WERI-Rb-1 (cell line): Measurements from ENCODE around the gene HDAC10.
"Not testable (repeated sequence)": the region's sequence is repeated elsewhere in the genome, so short reads cannot be mapped to it uniquely, and the experiment has no call there.

Experiments
- DNase-seq: peaks from one replicate; pipeline ENCODE4 v3.0.0-alpha.2; 2020
- H3K27ac ChIP-seq: fragments of 250-450 bp; sonication (Bioruptor Pico); 2 replicates; pipeline ENCODE4 v1.5.1; 2020; ENCODE audit warnings: mild to moderate bottlenecking, moderate library complexity
- H3K27me3 ChIP-seq: fragments of 250-450 bp; sonication (Bioruptor Pico); 2 replicates; pipeline ENCODE4 v1.5.1; 2021; ENCODE audit warnings: mild to moderate bottlenecking, low read depth, moderate library complexity; ENCODE audit not compliant: insufficient read depth, severe bottlenecking
- H3K36me3 ChIP-seq: fragments of 250-450 bp; sonication (Bioruptor Pico); 2 replicates; pipeline ENCODE4 v1.5.1; 2020; ENCODE audit warnings: mild to moderate bottlenecking, moderate library complexity
- H3K4me3 ChIP-seq: 2 replicates; pipeline ENCODE4 v1.5.1; 2011; ENCODE audit warnings: low read depth, mild to moderate bottlenecking, control low read depth, low read length
- H3K9me3 ChIP-seq: fragments of 250-450 bp; sonication (Bioruptor Pico); 2 replicates; pipeline ENCODE4 v1.5.1; 2021; ENCODE audit warnings: mild to moderate bottlenecking, moderate library complexity; ENCODE audit not compliant: severe bottlenecking
- CTCF ChIP-seq: IDR thresholded peaks from 2 replicates; pipeline ENCODE4 v1.5.1; 2011; ENCODE audit warnings: low read depth, mild to moderate bottlenecking, control low read depth, inconsistent platforms, low read length

HDAC10 gene

GRCh38 chr22:50277761-50278160 lies 26.7 kb upstream of the HDAC10 start:
- TF ChIP-seq CTCF, result no peak
- Histone ChIP-seq H3K9me3 (no peaks in the 10 kb centered on the region), H3K27me3 (no peaks in the 10 kb centered on the region), H3K36me3 (peaks cover 76% of the 10 kb centered on the region), H3K27ac (no peak overlapping the region), H3K4me3 (no peak overlapping the region)
- DNase-seq, result no peak

GRCh38 chr22:50276143-50276542 lies 25.1 kb upstream of the HDAC10 start:
- H3K9me3 ChIP-seq, result no peaks in the 10 kb centered on the region
- H3K36me3 ChIP-seq, result peaks cover 63% of the 10 kb centered on the region
- no peaks in the 10 kb centered on the region for H3K27me3 ChIP-seq
- no peak overlapping the region for H3K27ac ChIP-seq
- peak; percentile 63 for DNase-seq
- TF ChIP-seq CTCF, result peak; percentile 87
- H3K4me3 ChIP-seq, result no peak overlapping the region

- Histone ChIP-seq H3K36me3 (peaks cover 58% of the 10 kb centered on the region), H3K27me3 (no peaks in the 10 kb centered on the region), H3K27ac (no peak overlapping the region; the same call in 1 of the 2 replicates), H3K4me3 (no peak overlapping the region), H3K9me3 (no peaks in the 10 kb centered on the region)
- TF ChIP-seq CTCF, result no peak
- DNase-seq, result no peak
These were observed 24.4 kb upstream of the HDAC10 start for GRCh38 chr22:50275181-50276055.

GRCh38 chr22:50274771-50275170 lies 23.7 kb upstream of the HDAC10 start:
- Histone ChIP-seq H3K9me3 (no peaks in the 10 kb centered on the region), H3K4me3 (no peak overlapping the region), H3K27ac (no peak overlapping the region; the same call in 1 of the 2 replicates), H3K36me3 (peaks cover 52% of the 10 kb centered on the region), H3K27me3 (no peaks in the 10 kb centered on the region)
- no peak for TF ChIP-seq CTCF
- DNase-seq, result no peak

GRCh38 chr22:50274311-50274710 lies 23.2 kb upstream of the HDAC10 start:
- Histone ChIP-seq H3K27ac (no peak overlapping the region), H3K9me3 (no peaks in the 10 kb centered on the region), H3K4me3 (no peak overlapping the region), H3K27me3 (no peaks in the 10 kb centered on the region), H3K36me3 (peaks cover 47% of the 10 kb centered on the region)
- DNase-seq, result peak; percentile 63
- TF ChIP-seq CTCF, result peak; percentile 59

GRCh38 chr22:50273781-50274180 lies 22.7 kb upstream of the HDAC10 start:
- H3K27me3 ChIP-seq, DNase-seq, H3K9me3 ChIP-seq, H3K27ac ChIP-seq, H3K4me3 ChIP-seq: not testable (repeated sequence)
- peaks cover 42% of the 10 kb centered on the region for H3K36me3 ChIP-seq

- not testable (repeated sequence) for H3K27me3 ChIP-seq, H3K4me3 ChIP-seq, H3K9me3 ChIP-seq, H3K27ac ChIP-seq
- peaks cover 38% of the 10 kb centered on the region for H3K36me3 ChIP-seq
- DNase-seq, result peak; percentile 25
These were observed 22.3 kb upstream of the HDAC10 start for GRCh38 chr22:50273352-50273751.
